ENCODE measurements around the gene SERINC3. TPM values are rescaled to one million over a fixed set of nuclear protein-coding genes. Genes with fewer than 3 reads are reported as not detected.
A peak's percentile ranks its signal among the peaks of the same experiment; 100 is the strongest.

Gene SERINC3
- total and polyA plus RNA-seq, 2 of the 13 experiments (the other 11 are each of a cell fraction or from before 2014, with no cell fraction given), result 82.0 to 226 TPM

GRCh38 chr20:44475694-44476560 lies 45.9 kb downstream of the SERINC3 start, which contains the start of gene TTPAL (continued):
- TF ChIP-seq ZNF280B (CRISPR knock-in tag; IDR thresholded peaks at IDR 0.05; ENCODE audit: borderline replicate concordance) (peak; percentile 65), POLR2A (IDR thresholded peaks at IDR 0.05; ENCODE audit: insufficient read depth in 1 of 2, low read depth in 2 of 2, low read length in 2 of 2) (peak; percentile 91 to 100), NR0B2 (CRISPR knock-in tag; IDR thresholded peaks at IDR 0.05) (peak; percentile 93), ZSCAN9 (CRISPR knock-in tag; IDR thresholded peaks at IDR 0.05; ENCODE audit: borderline replicate concordance) (peak; percentile 90), ZNF577 (CRISPR knock-in tag; IDR thresholded peaks at IDR 0.05; ENCODE audit: borderline replicate concordance, low read depth) (peak; percentile 80; the same call in 1 of the 2 replicates), PCBP1 (IDR thresholded peaks at IDR 0.05; ENCODE audit: borderline replicate concordance, low read depth, low read length) (0 out of 2 replicates have a peak, but pooled peaks have one; percentile 71), ELF3 (CRISPR knock-in tag; IDR thresholded peaks at IDR 0.05) (peak; percentile 93), ZBTB38 (CRISPR knock-in tag; IDR thresholded peaks at IDR 0.05) (peak; percentile 98), RAD51 (IDR thresholded peaks at IDR 0.05; ENCODE audit: borderline replicate concordance) (no peak), NCOA5 (CRISPR knock-in tag; IDR thresholded peaks at IDR 0.05) (no peak), SP140L (CRISPR knock-in tag; IDR thresholded peaks at IDR 0.05; ENCODE audit: borderline replicate concordance) (peak; percentile 86; the same call in 1 of the 2 replicates), ZNF883 (CRISPR knock-in tag; IDR thresholded peaks at IDR 0.05; ENCODE audit: not compliant biosample characterization) (peak; percentile 98), MED8 (CRISPR knock-in tag; IDR thresholded peaks at IDR 0.05; ENCODE audit: insufficient replicate concordance) (peak; percentile 97), MBNL3 (CRISPR knock-in tag; conservative IDR thresholded peaks at IDR 0.05) (no peak), ZNF572 (CRISPR knock-in tag; IDR thresholded peaks at IDR 0.05) (peak; percentile 85; the same call in 1 of the 2 replicates)
- TF ChIP-seq, protein P1, sequence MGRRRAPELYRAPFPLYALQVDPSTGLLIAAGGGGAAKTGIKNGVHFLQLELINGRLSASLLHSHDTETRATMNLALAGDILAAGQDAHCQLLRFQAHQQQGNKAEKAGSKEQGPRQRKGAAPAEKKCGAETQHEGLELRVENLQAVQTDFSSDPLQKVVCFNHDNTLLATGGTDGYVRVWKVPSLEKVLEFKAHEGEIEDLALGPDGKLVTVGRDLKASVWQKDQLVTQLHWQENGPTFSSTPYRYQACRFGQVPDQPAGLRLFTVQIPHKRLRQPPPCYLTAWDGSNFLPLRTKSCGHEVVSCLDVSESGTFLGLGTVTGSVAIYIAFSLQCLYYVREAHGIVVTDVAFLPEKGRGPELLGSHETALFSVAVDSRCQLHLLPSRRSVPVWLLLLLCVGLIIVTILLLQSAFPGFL (CRISPR knock-in tag; IDR thresholded peaks at IDR 0.05), result no peak
- TF ChIP-seq, protein P2, sequence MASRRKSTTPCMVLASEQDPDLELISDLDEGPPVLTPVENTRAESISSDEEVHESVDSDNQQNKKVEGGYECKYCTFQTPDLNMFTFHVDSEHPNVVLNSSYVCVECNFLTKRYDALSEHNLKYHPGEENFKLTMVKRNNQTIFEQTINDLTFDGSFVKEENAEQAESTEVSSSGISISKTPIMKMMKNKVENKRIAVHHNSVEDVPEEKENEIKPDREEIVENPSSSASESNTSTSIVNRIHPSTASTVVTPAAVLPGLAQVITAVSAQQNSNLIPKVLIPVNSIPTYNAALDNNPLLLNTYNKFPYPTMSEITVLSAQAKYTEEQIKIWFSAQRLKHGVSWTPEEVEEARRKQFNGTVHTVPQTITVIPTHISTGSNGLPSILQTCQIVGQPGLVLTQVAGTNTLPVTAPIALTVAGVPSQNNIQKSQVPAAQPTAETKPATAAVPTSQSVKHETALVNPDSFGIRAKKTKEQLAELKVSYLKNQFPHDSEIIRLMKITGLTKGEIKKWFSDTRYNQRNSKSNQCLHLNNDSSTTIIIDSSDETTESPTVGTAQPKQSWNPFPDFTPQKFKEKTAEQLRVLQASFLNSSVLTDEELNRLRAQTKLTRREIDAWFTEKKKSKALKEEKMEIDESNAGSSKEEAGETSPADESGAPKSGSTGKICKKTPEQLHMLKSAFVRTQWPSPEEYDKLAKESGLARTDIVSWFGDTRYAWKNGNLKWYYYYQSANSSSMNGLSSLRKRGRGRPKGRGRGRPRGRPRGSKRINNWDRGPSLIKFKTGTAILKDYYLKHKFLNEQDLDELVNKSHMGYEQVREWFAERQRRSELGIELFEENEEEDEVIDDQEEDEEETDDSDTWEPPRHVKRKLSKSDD (CRISPR knock-in tag; IDR thresholded peaks at IDR 0.05; ENCODE audit: low read depth), result peak; percentile 90
